Prostate gland (tissue), 2 donors: ENCODE measurements around the gene HARS1. TPM values are rescaled to one million over a fixed set of nuclear protein-coding genes. Genes with fewer than 3 reads are reported as not detected.
"Not testable (repeated sequence)": the region's sequence is repeated elsewhere in the genome, so short reads cannot be mapped to it uniquely, and the experiment has no call there.

Source experiments
- DNase-seq: peaks from one replicate; pipeline ENCODE4 v3.0.0-alpha.2; 2019; ENCODE audit warnings: low spot score
- H3K27ac ChIP-seq, 2 donors: fragments of 200-600 bp; sonication (generic); 2 replicates each; pipeline ENCODE4 v1.5.1; 2017 to 2019
- H3K27me3 ChIP-seq: fragments of 200-600 bp; sonication (generic); replicated peaks from 2 replicates; pipeline ENCODE4 v1.5.1; 2019; ENCODE audit not compliant: insufficient read depth
- H3K36me3 ChIP-seq, 2 donors: fragments of 200-600 bp; sonication (generic); 1 replicate in 1 of 2; 2 replicates in 1 of 2; pipeline versions ENCODE4 v1.5.1 to v1.8.1; 2017 to 2019
- H3K4me1 ChIP-seq: fragments of 200-600 bp; sonication (generic); replicated peaks from 2 replicates; pipeline ENCODE4 v1.5.1; 2019
- H3K4me3 ChIP-seq, 2 donors: fragments of 200-600 bp; sonication (generic); 2 replicates each; pipeline ENCODE4 v1.5.1; 2017 to 2019
- H3K9me3 ChIP-seq: fragments of 200-600 bp; sonication (generic); 2 replicates; pipeline ENCODE4 v1.5.1; 2017
- POLR2A ChIP-seq: fragments of 450-650 bp; IDR thresholded peaks from one replicate; pipeline ENCODE4 v1.6.1; 2016; ENCODE audit warnings: antibody characterized with exemption, mild to moderate bottlenecking
- POLR2AphosphoS5 ChIP-seq: sonication (generic); formaldehyde crosslinking; IDR thresholded peaks from one replicate; pipeline ENCODE4 v1.6.1; 2017; ENCODE audit warnings: antibody characterized with exemption
- WGBS: methylation state at CpG from one replicate; pipeline ENCODE4 v1.1.5; 2018; 5-methylcytosine and 5-hydroxymethylcytosine counted together
- intact Hi-C: fragments of 100-400 bp; cut with DNase I; formaldehyde crosslinking; loops from one replicate; pipeline ENCODE4 v1.14.2; 2022
- total RNA-seq, 2 donors: library from RNA; depleted of rRNA; stranded (reverse); fragments of >200 nt; gene quantifications; one replicate each; pipeline ENCODE4 v1.1.0, GENCODE V29; 2016
- TF ChIP-seq, protein P1 (sequence below), 4 experiments: fragments of 200-600 bp in 2 of 4; fragments of 450-650 bp in 2 of 4; sonication (generic) in 2 of 4; IDR thresholded peaks; 1 replicate in 3 of 4; 2 replicates in 1 of 4; pipeline ENCODE4 v1.5.1; 2016 to 2019; ENCODE audit warnings: antibody characterized with exemption in 4 of 4, mild to moderate bottlenecking in 2 of 4, moderate library complexity in 2 of 4

The HARS1 gene
- total RNA-seq, 2 donors from 2014 or later = 37.3 to 54.3 TPM

DNA sequence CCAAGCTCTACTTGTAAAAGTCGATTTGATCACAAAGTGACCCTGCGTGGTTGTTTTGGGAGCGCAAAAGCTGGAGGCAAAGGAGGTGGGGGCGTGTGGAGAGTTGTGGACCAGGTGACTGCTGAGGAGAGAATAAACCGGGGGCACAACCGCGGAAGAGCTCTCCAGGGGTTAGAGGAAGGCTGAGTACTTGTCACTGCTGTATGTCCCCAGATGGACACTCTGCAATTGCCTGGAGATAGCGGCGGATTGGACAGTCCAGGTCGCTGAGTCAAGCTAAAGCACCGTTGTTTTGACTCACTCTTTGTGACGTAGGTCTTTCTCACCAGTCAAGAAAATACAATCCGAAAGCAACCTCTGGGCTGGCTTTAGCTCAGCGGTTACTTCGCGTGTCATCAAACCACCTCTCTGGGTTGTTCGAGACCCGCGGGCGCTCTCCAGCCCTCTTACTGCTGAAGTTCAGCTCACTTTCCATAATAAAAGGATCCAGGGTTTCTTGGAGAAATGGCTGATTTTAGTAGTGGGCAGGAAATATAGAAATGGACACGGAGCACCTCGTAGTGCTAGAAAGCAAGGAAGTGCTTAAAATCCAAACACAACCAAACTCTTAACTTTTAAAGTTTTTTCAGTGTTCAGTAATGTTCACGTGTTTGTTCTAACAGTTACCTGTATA lies 34.8 kb upstream of the HARS1 start:
- Histone ChIP-seq H3K4me1 (no peaks in the 10 kb centered on the region), H3K9me3 (no peaks in the 10 kb centered on the region), H3K27me3 (no peaks in the 10 kb centered on the region), H3K36me3 (no peaks in the 10 kb centered on the region), H3K4me3 (no peak overlapping the region), H3K27ac (no peak overlapping the region)
- no peak for DNase-seq
- TF ChIP-seq POLR2A (no peak), POLR2AphosphoS5 (no peak)
- TF ChIP-seq, protein P1, sequence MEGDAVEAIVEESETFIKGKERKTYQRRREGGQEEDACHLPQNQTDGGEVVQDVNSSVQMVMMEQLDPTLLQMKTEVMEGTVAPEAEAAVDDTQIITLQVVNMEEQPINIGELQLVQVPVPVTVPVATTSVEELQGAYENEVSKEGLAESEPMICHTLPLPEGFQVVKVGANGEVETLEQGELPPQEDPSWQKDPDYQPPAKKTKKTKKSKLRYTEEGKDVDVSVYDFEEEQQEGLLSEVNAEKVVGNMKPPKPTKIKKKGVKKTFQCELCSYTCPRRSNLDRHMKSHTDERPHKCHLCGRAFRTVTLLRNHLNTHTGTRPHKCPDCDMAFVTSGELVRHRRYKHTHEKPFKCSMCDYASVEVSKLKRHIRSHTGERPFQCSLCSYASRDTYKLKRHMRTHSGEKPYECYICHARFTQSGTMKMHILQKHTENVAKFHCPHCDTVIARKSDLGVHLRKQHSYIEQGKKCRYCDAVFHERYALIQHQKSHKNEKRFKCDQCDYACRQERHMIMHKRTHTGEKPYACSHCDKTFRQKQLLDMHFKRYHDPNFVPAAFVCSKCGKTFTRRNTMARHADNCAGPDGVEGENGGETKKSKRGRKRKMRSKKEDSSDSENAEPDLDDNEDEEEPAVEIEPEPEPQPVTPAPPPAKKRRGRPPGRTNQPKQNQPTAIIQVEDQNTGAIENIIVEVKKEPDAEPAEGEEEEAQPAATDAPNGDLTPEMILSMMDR (IDR thresholded peaks at IDR 0.05) = no peak
- WGBS = 6% methylated on average over 23 of the region's 23 CpGs
- intact Hi-C loops = no loop called here

DNA sequence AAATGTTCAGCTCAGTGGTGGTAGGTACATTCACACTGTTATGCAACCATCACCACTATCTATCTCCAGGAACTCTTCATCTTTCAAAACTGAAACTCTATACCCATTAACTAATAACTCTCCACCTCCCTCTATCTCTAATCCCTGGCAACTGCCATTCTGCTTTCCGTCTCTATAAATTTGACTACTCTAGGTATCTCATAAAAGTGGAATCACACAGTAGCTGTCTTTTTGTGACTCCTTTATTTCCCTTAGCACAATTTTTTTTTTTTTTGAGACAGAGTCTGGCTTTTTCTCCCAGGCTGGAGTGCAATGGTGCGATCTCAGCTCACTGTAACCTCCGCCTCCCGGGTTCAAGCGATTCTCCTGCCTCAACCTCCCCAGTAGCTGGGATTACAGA lies 30.2 kb upstream of the HARS1 start:
- H3K27ac ChIP-seq, H3K4me3 ChIP-seq, DNase-seq, H3K4me1 ChIP-seq, H3K9me3 ChIP-seq, H3K36me3 ChIP-seq, intact Hi-C loops, H3K27me3 ChIP-seq: not testable (repeated sequence)
- 68% methylated on average over 5 of the region's 5 CpGs for WGBS

DNA sequence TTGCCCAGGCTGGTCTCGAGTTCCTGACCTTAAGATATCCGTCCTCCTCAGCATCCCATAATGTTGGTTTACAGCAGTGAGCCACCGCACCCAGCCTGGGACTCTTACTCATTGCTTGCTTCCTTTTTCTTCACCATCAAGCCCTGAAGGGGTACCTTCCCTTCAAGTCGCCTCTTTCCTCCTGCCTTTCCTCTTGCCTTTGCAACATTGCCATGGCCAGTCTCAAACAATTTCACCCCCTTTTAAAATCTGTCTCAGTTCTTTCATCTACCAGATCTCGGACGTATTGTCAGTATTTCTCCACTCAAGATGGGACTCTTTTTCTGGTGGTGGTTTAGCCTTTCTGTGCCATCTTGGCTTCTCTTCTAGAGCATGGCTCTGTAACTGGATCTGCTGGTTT lies 29.6 kb upstream of the HARS1 start:
- H3K27me3 ChIP-seq, H3K27ac ChIP-seq, H3K36me3 ChIP-seq, H3K9me3 ChIP-seq, DNase-seq, intact Hi-C loops, H3K4me1 ChIP-seq, H3K4me3 ChIP-seq: not testable (repeated sequence)
- WGBS = 44% methylated on average over 6 of the region's 6 CpGs

DNA sequence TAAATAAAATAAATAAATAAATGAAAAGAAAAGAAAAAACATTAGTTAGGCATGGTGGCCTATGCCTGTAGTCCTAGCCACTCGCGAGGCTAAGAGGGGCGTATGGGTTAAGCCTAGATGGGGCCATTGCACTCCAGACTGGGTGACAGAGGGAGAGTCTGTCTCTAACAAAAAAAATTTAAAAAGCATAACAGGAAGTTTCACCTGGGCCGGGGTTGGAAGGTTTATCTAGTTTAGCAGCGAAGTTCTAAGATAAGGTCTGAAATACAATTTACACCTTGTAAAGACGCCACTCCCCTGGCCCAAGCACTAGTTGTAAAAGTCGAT lies 27.1 kb upstream of the HARS1 start:
- Histone ChIP-seq H3K9me3 (no peaks in the 10 kb centered on the region), H3K4me1 (no peaks in the 10 kb centered on the region), H3K36me3 (no peaks in the 10 kb centered on the region), H3K27ac (peak overlapping the region; percentile 14), H3K4me3 (no peak overlapping the region), H3K27me3 (no peaks in the 10 kb centered on the region)
- 47% methylated on average over 7 of the region's 7 CpGs for WGBS
- intact Hi-C loops = loop anchor here (10.0 kb wide), 1 partner anchor 343 kb away; no protein-coding TSS in a partner anchor
- no peak for DNase-seq
- TF ChIP-seq, protein P1 (IDR thresholded peaks at IDR 0.05) = no peak
- TF ChIP-seq POLR2A (no peak), POLR2AphosphoS5 (no peak)

DNA sequence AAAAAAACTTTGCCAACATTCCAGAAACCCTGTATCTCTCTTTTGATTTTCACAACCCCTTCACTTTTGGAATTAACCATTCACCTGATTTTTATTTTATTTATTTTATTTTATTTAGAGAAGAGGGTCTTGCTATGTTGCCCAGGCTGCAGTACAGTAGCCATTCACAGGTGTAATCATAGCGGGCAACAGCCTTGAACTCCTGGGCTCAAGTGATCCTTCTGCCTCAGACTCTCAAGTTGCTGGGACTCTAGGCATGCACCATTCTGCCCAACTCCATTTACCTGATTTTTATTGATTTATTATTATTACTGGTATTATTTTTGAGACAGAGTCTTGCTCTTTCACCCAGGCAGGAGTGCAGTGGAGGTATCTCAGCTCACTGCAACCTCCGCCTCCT lies 25.1 kb upstream of the HARS1 start:
- H3K4me1 ChIP-seq, H3K27me3 ChIP-seq, H3K9me3 ChIP-seq, H3K4me3 ChIP-seq, DNase-seq, H3K36me3 ChIP-seq, H3K27ac ChIP-seq: not testable (repeated sequence)
- intact Hi-C loops = loop anchor here (10.0 kb wide), 1 partner anchor 341 kb away; no protein-coding TSS in a partner anchor
- WGBS = 95% methylated on average over 2 of the region's 2 CpGs

DNA sequence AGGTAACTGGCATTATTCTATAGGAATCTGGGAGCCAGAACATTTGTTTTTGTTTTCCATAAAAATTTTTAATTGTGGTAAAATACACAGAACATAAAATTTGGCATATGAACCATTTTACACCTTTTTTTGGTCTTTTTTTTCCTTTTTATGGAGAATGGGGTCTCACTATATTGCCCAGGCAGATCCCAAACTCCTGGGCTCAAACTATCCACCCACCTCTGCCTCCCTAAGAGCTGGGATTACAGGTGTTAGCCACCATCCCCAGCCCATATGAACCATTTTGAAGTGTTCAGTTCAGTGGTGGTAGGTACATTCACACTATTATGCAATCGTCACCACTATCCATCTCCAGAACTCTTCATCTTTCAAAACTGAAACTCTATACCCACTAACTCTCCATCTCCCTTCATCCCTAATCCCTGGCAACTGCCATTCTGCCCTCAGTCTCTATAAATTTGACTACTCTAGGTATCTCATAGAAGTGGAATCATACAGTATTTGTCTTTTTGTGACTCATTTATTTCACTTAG lies 22.5 kb upstream of the HARS1 start:
- Histone ChIP-seq H3K4me3 (no peak overlapping the region), H3K27me3 (no peaks in the 10 kb centered on the region), H3K36me3 (no peaks in the 10 kb centered on the region), H3K27ac (no peak overlapping the region), H3K9me3 (no peaks in the 10 kb centered on the region), H3K4me1 (no peaks in the 10 kb centered on the region)
- intact Hi-C loops = loop anchor here (10.0 kb wide), 1 partner anchor 339 kb away; no protein-coding TSS in a partner anchor
- TF ChIP-seq POLR2AphosphoS5 (no peak), POLR2A (no peak)
- TF ChIP-seq, protein P1 (IDR thresholded peaks at IDR 0.05) = no peak
- 87% methylated on average over 1 of the region's 1 CpG for WGBS
- no peak for DNase-seq
